Measurements from ENCODE around the gene LEFTY1. TPM values are rescaled to one million over a fixed set of nuclear protein-coding genes. Genes with fewer than 3 reads are reported as not detected.

LEFTY1 gene
- total and polyA plus RNA-seq, 4 donors, result 0.42 to 1.4 (median 0.87) TPM

- Histone ChIP-seq H3K4me3 (ENCODE audit: low read depth in 1 of 3, low read length in 3 of 3) (no peak overlapping the region), H3K27me3 (ENCODE audit: control insufficient read depth in 4 of 4, insufficient read depth in 4 of 4, low read length in 3 of 4) (no peaks in the 10 kb centered on the region), H3K4me1 (ENCODE audit: control insufficient read depth in 4 of 4, insufficient read depth in 4 of 4, low read length in 3 of 4) (peaks cover 0 to 3% (median under 1%) of the 10 kb centered on the region in 4 donors), H3K9me3 (ENCODE audit: control insufficient read depth in 4 of 4, low read length in 3 of 4) (no peaks in the 10 kb centered on the region), H3K36me3 (ENCODE audit: control insufficient read depth in 4 of 4, insufficient read depth in 3 of 4, low read depth in 1 of 4, low read length in 3 of 4) (peaks cover 7 to 67% (median 46%) of the 10 kb centered on the region in 4 donors), H3K9ac (ENCODE audit: low read depth in 1 of 2, low read length in 2 of 2) (no peak overlapping the region), H3K27ac (ENCODE audit: low read depth in 1 of 2, low read length in 2 of 2) (no peak overlapping the region)
- TF ChIP-seq RAD21 (IDR thresholded peaks at IDR 0.05), result no peak
- TF ChIP-seq SP1 (IDR thresholded peaks at IDR 0.05), result no peak
- TF ChIP-seq YY1 (IDR thresholded peaks at IDR 0.05), result no peak
- no peak for TF ChIP-seq TAF1 (conservative IDR thresholded peaks at IDR 0.05)
- no peak for TF ChIP-seq HNF4A (conservative IDR thresholded peaks at IDR 0.05)
- TF ChIP-seq NR2F2 (IDR thresholded peaks at IDR 0.05), result no peak
- TF ChIP-seq ATF3 (IDR thresholded peaks at IDR 0.05), result no peak
- TF ChIP-seq FOXA2 (IDR thresholded peaks at IDR 0.05), result no peak
- no peak for TF ChIP-seq JUND (IDR thresholded peaks at IDR 0.05)
- TF ChIP-seq HNF4G (IDR thresholded peaks at IDR 0.05), result no peak
- no peak for TF ChIP-seq MAX (IDR thresholded peaks at IDR 0.05)
- no peak for TF ChIP-seq ZBTB33 (IDR thresholded peaks at IDR 0.05)
- no peak for TF ChIP-seq GABPA (IDR thresholded peaks at IDR 0.05 in 1 of 2, conservative IDR thresholded peaks at IDR 0.05 in 1 of 2)
- TF ChIP-seq FOXA1 (IDR thresholded peaks at IDR 0.05), result no peak
- TF ChIP-seq RXRA (IDR thresholded peaks at IDR 0.05), result no peak
- TF ChIP-seq REST (IDR thresholded peaks at IDR 0.05), result no peak
- no peak for TF ChIP-seq CTCF (IDR thresholded peaks at IDR 0.05; ENCODE audit: low read depth, low read length, missing input control)
- no peak for TF ChIP-seq EGR1 (IDR thresholded peaks at IDR 0.05; ENCODE audit: low read depth in 2 of 2)
- no peak for DNase-seq (ENCODE audit: low spot score)
- WGBS, result 81% methylated on average over 3 of the region's 3 CpGs
Observed at GRCh38 chr1:225872075-225872430, 16.9 kb downstream of the LEFTY1 start.
